NCI-H146 treated with DMSO at 0.1 percent for 48 hours (cell line): ENCODE measurements around the gene NBEA.

Experiments
- DNase-seq: peaks from one replicate; lab custom pipeline; 2025; ENCODE audit not compliant: unreplicated experiment; lab: John Stamatoyannopoulos, UW

Gene NBEA

GRCh38 chr13:35471706-35472322 is 529.7 kb downstream of the NBEA start:
- DNase-seq, result no peak

- DNase-seq, result no peak
These were observed 530.3 kb downstream of the NBEA start for GRCh38 chr13:35472323-35472881.

GRCh38 chr13:35473206-35473775 is 531.2 kb downstream of the NBEA start:
- DNase-seq, result no peak

DNA sequence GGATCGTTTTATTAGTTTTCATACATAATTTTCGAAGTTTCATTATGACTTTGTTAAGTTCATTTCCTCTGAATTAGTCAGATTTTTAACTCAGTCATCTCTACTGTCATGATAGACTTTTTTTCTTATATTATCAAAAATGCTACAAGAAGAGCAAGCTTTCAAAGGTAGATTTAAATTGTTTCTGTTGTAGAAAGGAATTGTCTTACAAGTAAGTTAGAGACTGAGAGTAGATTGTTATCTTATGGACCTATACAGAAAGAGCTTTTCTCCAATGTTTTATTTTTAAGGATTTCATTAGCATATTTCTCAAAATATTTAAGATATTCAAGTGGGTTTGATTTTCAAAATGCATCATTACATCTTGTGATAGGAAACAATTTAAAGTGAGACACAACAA is 531.7 kb downstream of the NBEA start:
- no peak for DNase-seq

DNA sequence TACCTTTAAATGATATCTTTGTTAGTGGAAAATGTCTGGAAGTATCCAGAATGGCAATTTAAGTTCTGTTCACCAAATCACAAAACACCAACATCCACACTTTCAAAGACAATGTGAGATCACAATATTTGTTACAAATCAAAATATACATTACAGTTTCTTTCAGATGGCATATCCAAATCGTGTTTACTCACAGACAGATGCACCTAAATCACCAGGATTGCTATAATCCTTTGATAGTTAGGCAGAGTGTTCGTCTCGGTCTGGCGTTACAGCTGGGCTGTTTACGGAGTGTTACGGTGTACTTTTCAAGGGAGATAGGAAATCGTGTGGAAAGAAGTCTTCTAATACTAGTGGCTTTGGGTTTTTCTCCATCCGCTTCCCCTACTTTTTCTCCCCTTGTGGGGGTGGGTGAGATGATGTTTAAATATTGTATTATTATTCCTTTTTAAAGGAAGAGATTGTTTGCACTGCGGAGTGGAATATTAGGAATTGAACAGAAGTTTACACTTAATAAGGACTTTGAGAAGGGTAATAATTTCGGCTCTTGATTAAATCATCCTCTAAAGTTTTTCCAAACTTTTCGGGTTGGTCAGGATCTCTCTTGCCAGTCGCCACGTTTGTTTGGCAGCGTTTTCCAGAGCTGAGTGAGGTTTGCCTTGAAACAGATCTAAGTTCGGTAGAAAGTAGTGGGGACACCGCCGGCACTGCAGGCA is 532.6 kb downstream of the NBEA start:
- DNase-seq, result no peak

- no peak for DNase-seq
These were observed 533.3 kb downstream of the NBEA start for GRCh38 chr13:35475212-35475959.

DNA sequence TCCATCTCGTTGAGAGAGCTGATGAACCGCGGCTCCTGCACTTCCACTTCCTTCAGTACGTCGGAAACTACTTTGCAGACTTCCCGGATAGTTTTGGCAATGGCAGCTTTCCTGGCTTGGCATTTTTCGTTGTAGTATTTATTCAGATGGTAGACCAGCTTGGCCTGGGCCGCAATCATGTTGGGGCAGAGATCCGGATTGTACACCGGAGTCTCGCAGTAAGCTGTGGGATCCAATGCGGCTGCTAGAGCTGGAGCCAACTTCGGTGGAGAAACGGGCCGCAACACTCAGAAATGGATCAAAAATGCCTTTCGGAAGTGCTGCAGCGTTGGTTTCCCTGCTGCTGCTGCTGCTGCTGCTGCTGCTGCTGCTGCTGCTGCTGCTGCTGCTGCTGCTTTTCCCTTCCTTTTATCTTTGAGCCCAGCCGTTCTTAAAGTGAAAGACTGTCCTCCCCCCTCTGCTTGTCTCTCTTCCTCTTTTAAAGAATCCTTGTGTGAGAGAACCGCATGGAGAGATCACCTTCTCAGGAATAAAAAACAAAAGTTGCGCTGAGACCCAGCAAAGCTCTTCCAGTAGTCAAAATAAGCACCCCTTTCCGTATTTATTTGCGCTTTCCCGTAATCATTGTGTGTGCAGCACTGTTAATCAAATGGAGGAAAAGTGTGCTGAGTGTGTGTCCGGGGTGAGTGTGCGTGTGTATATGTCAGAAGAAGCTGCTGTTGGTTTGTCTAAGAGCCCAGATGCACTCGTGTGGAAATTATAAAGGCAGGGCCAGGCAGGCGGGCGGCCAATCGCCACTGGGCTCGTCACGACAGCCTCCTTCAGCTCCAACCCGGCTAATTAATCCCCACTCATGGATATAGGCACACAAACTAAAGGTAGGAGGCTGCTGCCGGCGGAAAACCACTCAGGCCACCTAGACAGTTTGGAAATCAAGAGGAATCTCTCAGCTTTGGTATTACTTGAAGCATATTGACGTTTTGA is 534.2 kb downstream of the NBEA start, which contains the start of gene MAB21L1:
TSS of gene MAB21L1 (minus strand) at position 730 of the 984 bp plus-strand sequence. CDS start at position 179, 551 bp downstream.
- no peak for DNase-seq

DNA sequence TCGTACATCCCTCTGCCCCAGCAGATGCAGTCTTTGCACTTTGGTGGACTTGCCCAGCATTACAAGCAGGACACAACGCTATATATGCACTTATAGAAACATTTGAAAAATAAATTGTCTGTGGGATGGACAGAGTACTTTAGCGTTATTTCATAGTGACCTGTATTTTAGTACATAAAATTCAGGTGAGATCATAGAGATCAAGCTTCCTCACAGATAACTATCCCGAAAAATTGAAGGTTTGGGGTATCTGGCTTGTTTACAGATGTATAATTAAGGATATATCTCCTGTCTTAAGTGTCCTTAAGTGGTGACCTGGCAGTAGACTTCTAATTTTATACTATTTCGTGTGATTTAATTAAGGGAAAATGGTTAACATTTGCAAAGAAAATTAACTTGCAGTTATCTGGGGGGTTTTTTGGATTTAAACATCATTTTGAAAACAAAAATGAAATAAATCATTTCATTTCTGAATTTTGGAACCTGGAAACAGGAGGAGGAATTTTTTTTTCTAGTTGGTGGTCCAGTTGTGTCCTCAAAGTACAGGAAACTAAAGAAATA is 535.4 kb downstream of the NBEA start:
- DNase-seq, result no peak

- no peak for DNase-seq
These were observed 536.4 kb downstream of the NBEA start for GRCh38 chr13:35478271-35479037.

- DNase-seq, result no peak
These were observed 537.0 kb downstream of the NBEA start for GRCh38 chr13:35479038-35479492.

DNA sequence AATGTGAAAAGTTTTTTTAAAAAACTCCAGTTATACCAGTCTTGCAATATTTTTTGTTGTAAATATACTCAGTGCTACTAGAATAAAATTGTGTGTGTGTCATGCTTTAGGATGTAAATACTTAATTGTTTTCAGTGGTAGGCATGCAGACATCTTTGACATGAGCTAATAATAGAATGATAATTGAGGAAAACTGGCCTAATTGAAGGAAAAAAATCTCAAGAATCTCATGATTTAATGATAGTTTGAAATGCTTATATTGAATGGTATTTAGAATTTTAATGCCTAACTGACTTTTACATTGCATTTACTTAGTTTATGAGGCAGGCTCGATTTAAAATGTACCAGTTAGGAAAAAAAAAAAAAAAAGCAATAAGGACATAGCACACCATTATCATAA is 537.6 kb downstream of the NBEA start:
- DNase-seq, result no peak

DNA sequence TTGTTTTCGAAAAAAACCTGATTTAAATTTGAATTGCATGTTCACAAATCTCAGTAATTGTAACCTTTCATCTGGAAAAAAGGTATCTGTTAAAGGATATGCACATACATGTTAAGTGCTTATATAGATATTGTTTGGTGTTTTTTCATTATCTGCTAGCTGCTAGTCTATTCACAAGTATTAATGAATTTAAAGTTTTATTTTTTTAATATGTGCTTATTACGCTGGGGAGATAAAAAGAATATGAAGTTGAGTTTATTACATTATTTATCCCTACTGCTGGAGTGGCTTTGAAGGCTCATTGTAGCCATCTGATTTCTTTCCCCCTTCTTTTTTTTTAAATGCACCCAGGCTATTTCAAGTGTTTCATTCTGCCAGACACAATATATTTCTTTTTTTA is 538.3 kb downstream of the NBEA start:
- no peak for DNase-seq

GRCh38 chr13:35481777-35482176 is 539.7 kb downstream of the NBEA start:
- DNase-seq, result no peak

- no peak for DNase-seq
These were observed 540.5 kb downstream of the NBEA start for GRCh38 chr13:35482527-35482926.

- DNase-seq, result no peak
These were observed 541.7 kb downstream of the NBEA start for GRCh38 chr13:35483761-35484160.

DNA sequence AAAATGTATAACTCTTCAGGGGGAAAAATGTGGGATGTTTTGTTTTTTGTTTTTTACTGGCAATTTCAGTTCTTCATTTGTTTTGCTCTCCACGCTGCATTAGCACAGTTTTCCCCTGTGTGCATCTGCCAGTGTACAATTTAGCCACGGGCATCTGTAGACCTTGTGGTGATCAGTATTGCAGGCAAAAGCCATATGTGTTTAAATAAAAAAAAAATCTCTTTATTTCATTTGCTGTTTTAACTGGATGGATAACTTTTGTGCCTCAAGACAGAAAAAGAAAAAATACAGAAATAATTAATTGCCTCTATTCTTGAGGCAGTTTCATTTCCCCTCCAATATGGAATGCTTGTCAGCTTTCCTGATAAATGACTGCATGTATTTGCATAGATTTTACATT is 542.3 kb downstream of the NBEA start:
- DNase-seq, result no peak

- peak; percentile 77 for DNase-seq
These were observed 543.4 kb downstream of the NBEA start for GRCh38 chr13:35485424-35485823.

GRCh38 chr13:35489050-35489449 is 547.0 kb downstream of the NBEA start:
- no peak for DNase-seq

DNA sequence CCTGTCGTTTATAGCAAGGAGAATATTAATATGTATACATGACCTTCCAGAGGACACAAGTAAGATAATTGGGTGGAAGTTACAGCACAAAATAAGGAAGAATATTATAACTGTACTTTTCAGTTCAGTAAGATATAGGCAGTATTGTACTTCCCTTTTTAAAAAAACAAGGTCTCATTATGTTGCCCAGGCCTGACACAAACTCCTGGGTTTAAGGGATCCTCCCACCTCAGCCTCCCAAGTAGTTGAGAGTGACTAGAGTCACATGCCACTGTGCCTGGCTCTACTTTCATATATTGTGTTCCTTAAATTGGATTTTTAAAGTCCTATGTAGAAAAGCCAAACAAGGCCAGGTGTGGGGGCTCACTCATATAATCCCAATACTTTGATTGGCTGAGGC is 553.9 kb downstream of the NBEA start:
- no peak for DNase-seq
